Astrocyte (in vitro differentiated cells and primary cell): ENCODE data around the gene KCNJ13. TPM values are rescaled to one million over a fixed set of nuclear protein-coding genes. Genes with fewer than 3 reads are reported as not detected.

Experiments
- DNase-seq: peaks from one replicate; pipeline ENCODE4 v3.0.0-alpha.2; 2010; ENCODE audit warnings: low read depth
- FAIRE-seq: peaks from 2 replicates; lab custom pipeline; 2011; peaks lifted over from hg19 to GRCh38; lab: Jason Lieb, UNC
- H2AFZ ChIP-seq: 2 replicates; pipeline ENCODE4 v1.6.0; 2012; ENCODE audit warnings: low read depth, low read length, inconsistent platforms
- H3K27ac ChIP-seq: 2 replicates; pipeline ENCODE4 v1.5.1; 2011; ENCODE audit warnings: low read depth, low read length, inconsistent platforms
- H3K27me3 ChIP-seq: 2 replicates; pipeline ENCODE4 v1.6.0; 2011; ENCODE audit warnings: low read length, inconsistent platforms; ENCODE audit not compliant: insufficient read depth
- H3K36me3 ChIP-seq: 2 replicates; pipeline ENCODE4 v1.5.1; 2011; ENCODE audit warnings: low read length, inconsistent platforms; ENCODE audit not compliant: insufficient read depth
- H3K4me1 ChIP-seq: 2 replicates; pipeline ENCODE4 v1.5.1; 2011; ENCODE audit warnings: low read length, inconsistent platforms; ENCODE audit not compliant: insufficient read depth
- H3K4me2 ChIP-seq: 2 replicates; pipeline ENCODE4 v1.6.0; 2012; ENCODE audit warnings: low read length, inconsistent platforms
- H3K4me3 ChIP-seq: 2 replicates; pipeline ENCODE4 v1.5.1; 2011; ENCODE audit warnings: low read depth, mild to moderate bottlenecking, low read length, inconsistent platforms; ENCODE audit not compliant: insufficient read depth
- H3K79me2 ChIP-seq: 2 replicates; pipeline ENCODE4 v1.6.0; 2012; ENCODE audit warnings: mild to moderate bottlenecking, low read length, inconsistent platforms; ENCODE audit not compliant: insufficient read depth
- H3K9ac ChIP-seq: 2 replicates; pipeline ENCODE4 v1.6.0; 2012; ENCODE audit warnings: mild to moderate bottlenecking, low read length, inconsistent platforms
- H3K9me3 ChIP-seq: 2 replicates; pipeline ENCODE4 v1.5.1; 2012; ENCODE audit warnings: low read depth, mild to moderate bottlenecking, low read length, inconsistent platforms; ENCODE audit not compliant: insufficient read depth
- H4K20me1 ChIP-seq: 2 replicates; pipeline ENCODE4 v1.6.0; 2012; ENCODE audit warnings: low read length, inconsistent platforms; ENCODE audit not compliant: insufficient read depth
- H3K27ac Mint-ChIP-seq: one replicate; pipeline ENCODE4 v1.8.0; 2021; ENCODE audit warnings: mild to moderate bottlenecking, mixed read lengths; ENCODE audit not compliant: unreplicated experiment
- H3K27me3 Mint-ChIP-seq: one replicate; pipeline ENCODE4 v1.8.0; 2021; ENCODE audit warnings: low read depth, mixed read lengths; ENCODE audit not compliant: unreplicated experiment
- H3K36me3 Mint-ChIP-seq: one replicate; pipeline ENCODE4 v1.8.0; 2021; ENCODE audit warnings: low read depth, mixed read lengths; ENCODE audit not compliant: unreplicated experiment
- H3K4me1 Mint-ChIP-seq: one replicate; pipeline ENCODE4 v1.8.0; 2021; ENCODE audit warnings: low read depth, mixed read lengths; ENCODE audit not compliant: unreplicated experiment
- H3K4me3 Mint-ChIP-seq: one replicate; pipeline ENCODE4 v1.8.0; 2021; ENCODE audit warnings: mild to moderate bottlenecking, moderate library complexity, mixed read lengths; ENCODE audit not compliant: unreplicated experiment
- H3K9me3 Mint-ChIP-seq: one replicate; pipeline ENCODE4 v1.8.0; 2021; ENCODE audit warnings: mild to moderate bottlenecking, mixed read lengths; ENCODE audit not compliant: unreplicated experiment
- EZH2 ChIP-seq: IDR thresholded peaks from 2 replicates; pipeline ENCODE4 v1.6.1; 2012; ENCODE audit warnings: mild to moderate bottlenecking, low read length, inconsistent platforms; ENCODE audit not compliant: insufficient read depth
- total RNA-seq: library from RNA; stranded (reverse); gene quantifications from 2 replicates; pipeline ENCODE4 v1.2.1, GENCODE V29; 2021
- TF ChIP-seq, protein P1 (sequence below): IDR thresholded peaks from 2 replicates; pipeline ENCODE4 v1.5.1; 2011; ENCODE audit warnings: low read depth, mild to moderate bottlenecking, inconsistent platforms, low read length, moderate library complexity; ENCODE audit not compliant: insufficient read depth

KCNJ13 gene
- total RNA-seq, 1 donor from 2014 or later: not detected

DNA sequence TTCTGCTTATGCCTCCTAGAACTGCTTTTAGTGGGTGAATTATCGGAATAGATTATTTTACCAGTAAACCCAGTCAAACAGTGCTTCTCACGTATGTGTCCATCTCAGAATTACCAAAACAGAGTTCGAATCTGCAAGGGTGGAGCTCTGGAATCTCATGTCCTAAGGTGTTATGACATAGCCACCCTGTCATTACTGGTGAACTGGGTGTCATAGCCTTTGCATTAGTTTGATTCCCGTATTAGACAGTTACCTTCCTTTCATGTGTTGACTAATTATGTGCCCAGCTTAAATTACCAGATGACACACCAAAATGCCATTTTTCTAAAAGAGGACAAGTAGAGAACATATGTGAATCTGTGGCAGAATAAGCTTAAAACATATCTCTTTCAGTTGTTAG is 15.2 kb upstream of the KCNJ13 start:
- FAIRE-seq (no peak), DNase-seq (no peak)
- no peaks in the 10 kb centered on the region for H3K4me1 Mint-ChIP-seq

DNA sequence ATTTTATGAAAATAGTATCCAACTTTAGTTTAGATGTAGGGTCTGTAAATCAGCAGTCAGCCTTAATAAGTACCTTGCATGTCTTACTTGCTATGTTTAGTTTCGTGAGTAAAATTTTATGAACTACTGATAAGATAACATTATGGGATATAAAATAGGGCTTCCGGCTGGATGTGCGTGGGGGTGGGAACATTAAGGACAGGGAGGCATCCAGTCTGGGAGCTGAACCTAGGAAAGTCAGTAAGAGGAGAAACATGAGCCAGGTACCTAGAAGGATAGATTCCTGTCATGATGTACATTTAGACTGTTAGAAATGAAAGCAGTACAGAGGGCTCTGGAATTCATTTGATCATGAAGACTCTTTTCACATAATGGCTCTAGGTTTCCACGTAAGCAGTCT is 12.7 kb upstream of the KCNJ13 start:
- H3K4me2 ChIP-seq: no peak overlapping the region
- TF ChIP-seq, protein P1, sequence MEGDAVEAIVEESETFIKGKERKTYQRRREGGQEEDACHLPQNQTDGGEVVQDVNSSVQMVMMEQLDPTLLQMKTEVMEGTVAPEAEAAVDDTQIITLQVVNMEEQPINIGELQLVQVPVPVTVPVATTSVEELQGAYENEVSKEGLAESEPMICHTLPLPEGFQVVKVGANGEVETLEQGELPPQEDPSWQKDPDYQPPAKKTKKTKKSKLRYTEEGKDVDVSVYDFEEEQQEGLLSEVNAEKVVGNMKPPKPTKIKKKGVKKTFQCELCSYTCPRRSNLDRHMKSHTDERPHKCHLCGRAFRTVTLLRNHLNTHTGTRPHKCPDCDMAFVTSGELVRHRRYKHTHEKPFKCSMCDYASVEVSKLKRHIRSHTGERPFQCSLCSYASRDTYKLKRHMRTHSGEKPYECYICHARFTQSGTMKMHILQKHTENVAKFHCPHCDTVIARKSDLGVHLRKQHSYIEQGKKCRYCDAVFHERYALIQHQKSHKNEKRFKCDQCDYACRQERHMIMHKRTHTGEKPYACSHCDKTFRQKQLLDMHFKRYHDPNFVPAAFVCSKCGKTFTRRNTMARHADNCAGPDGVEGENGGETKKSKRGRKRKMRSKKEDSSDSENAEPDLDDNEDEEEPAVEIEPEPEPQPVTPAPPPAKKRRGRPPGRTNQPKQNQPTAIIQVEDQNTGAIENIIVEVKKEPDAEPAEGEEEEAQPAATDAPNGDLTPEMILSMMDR: no peak
- TF ChIP-seq EZH2: no peak
- H3K79me2 ChIP-seq: no peaks in the 10 kb centered on the region
- no peaks in the 10 kb centered on the region for H3K27me3 ChIP-seq
- H3K9me3 ChIP-seq: no peaks in the 10 kb centered on the region
- Mint-ChIP-seq H3K4me1 (no peaks in the 10 kb centered on the region), H3K27ac (no peak overlapping the region), H3K36me3 (peaks cover 15% of the 10 kb centered on the region), H3K4me3 (no peak overlapping the region), H3K9me3 (no peaks in the 10 kb centered on the region), H3K27me3 (no peaks in the 10 kb centered on the region)
- peaks cover 8% of the 10 kb centered on the region for H4K20me1 ChIP-seq
- DNase-seq (no peak), FAIRE-seq (no peak)
- no peaks in the 10 kb centered on the region for H3K4me1 ChIP-seq
- H3K9ac ChIP-seq: no peak overlapping the region
- H2AFZ ChIP-seq: no peak overlapping the region
- H3K27ac ChIP-seq: no peak overlapping the region
- no peak overlapping the region for H3K4me3 ChIP-seq
- peaks cover 21% of the 10 kb centered on the region for H3K36me3 ChIP-seq

More for the DNA sequence above, 15.2 kb upstream of the KCNJ13 start:
- Mint-ChIP-seq H3K4me3 (no peak overlapping the region), H3K9me3 (no peaks in the 10 kb centered on the region), H3K27me3 (no peaks in the 10 kb centered on the region), H3K27ac (no peak overlapping the region), H3K36me3 (peaks cover 8% of the 10 kb centered on the region)
- no peak overlapping the region for H3K4me3 ChIP-seq
- H4K20me1 ChIP-seq: peaks cover 8% of the 10 kb centered on the region
- no peaks in the 10 kb centered on the region for H3K79me2 ChIP-seq
- peaks cover 28% of the 10 kb centered on the region for H3K36me3 ChIP-seq
- H3K4me2 ChIP-seq: no peak overlapping the region
- no peak for TF ChIP-seq EZH2
- TF ChIP-seq, protein P1: no peak
- H3K9ac ChIP-seq: no peak overlapping the region
- no peaks in the 10 kb centered on the region for H3K4me1 ChIP-seq
- H3K9me3 ChIP-seq: no peaks in the 10 kb centered on the region
- no peaks in the 10 kb centered on the region for H3K27me3 ChIP-seq
- no peak overlapping the region for H3K27ac ChIP-seq
- no peak overlapping the region for H2AFZ ChIP-seq

DNA sequence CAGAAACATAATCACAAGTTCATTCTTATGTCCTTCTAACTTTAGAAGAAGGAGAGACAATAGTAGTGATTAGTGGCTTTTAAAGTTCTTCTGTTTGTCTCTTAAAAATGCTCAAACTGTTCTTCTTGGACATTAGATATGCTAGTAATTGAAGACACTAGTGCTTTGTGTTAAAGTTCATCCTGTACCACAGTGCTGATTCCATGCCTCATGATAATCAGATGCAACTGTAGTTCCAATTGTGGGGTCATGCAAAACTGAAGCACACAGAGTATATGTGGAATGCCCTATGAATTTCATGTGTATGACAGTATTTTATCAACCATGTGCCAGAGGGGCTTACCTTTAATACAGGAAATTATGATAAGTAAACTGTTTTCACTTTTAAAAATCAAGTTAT is 11.4 kb upstream of the KCNJ13 start:
- DNase-seq (no peak), FAIRE-seq (no peak)
- Histone ChIP-seq H3K36me3 (peaks cover 19% of the 10 kb centered on the region), H3K79me2 (no peaks in the 10 kb centered on the region), H3K27me3 (no peaks in the 10 kb centered on the region), H3K9me3 (no peaks in the 10 kb centered on the region), H3K4me2 (no peak overlapping the region), H4K20me1 (peaks cover 8% of the 10 kb centered on the region), H3K4me1 (no peaks in the 10 kb centered on the region), H3K4me3 (no peak overlapping the region), H3K27ac (no peak overlapping the region), H2AFZ (no peak overlapping the region), H3K9ac (no peak overlapping the region)
- no peak for TF ChIP-seq EZH2
- TF ChIP-seq, protein P1: no peak
- no peak overlapping the region for H3K4me3 Mint-ChIP-seq
- peaks cover 15% of the 10 kb centered on the region for H3K36me3 Mint-ChIP-seq
- no peaks in the 10 kb centered on the region for H3K27me3 Mint-ChIP-seq
- H3K27ac Mint-ChIP-seq: no peak overlapping the region
- H3K4me1 Mint-ChIP-seq: no peaks in the 10 kb centered on the region
- H3K9me3 Mint-ChIP-seq: no peaks in the 10 kb centered on the region
